ENCODE measurements around the gene RRP8.

Gene RRP8

DNA sequence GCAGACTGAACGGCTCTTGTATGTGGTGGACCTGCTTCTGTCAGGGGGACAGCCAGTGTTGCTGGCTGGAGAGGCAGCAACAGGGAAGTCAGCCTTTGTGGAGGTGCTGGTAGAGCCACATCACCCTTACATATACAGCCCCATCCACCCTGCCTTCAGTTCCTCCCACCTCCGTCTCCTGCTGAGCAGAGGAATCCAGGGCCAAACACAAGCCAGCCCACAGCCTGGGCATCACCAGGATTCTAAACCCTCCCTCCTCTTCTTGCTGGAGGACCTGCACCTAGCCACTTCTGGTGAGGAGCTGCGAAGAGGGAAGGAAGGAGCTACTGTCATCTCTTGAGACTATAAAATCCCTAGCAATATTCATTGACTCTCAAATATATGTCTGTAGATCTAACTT, 54.8 kb downstream of the RRP8 start:
- in situ Hi-C loops (cut with MboI; ENCODE audit: low sequenced_read_pairs): no loop called here

DNA sequence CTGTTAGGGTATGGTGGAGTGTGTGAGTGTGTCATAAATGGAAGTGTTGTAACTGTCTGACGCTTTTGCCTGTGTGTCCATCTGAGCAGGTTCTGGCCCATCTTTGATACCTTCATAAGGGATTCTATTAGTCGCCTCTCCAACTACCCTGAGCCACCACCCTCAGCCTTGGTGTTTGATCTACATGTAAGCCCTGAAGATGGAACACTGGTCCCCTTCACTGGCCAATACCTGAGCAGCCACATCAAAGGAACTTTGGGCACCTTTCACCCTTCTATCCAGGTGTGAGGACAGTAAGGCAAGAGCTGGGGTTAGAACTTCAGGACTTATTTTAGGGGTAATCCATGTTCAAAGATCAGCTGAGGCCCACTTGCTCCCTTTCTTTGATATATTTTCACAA, 55.3 kb downstream of the RRP8 start:
- in situ Hi-C loops (cut with MboI; ENCODE audit: low sequenced_read_pairs): no loop called here

DNA sequence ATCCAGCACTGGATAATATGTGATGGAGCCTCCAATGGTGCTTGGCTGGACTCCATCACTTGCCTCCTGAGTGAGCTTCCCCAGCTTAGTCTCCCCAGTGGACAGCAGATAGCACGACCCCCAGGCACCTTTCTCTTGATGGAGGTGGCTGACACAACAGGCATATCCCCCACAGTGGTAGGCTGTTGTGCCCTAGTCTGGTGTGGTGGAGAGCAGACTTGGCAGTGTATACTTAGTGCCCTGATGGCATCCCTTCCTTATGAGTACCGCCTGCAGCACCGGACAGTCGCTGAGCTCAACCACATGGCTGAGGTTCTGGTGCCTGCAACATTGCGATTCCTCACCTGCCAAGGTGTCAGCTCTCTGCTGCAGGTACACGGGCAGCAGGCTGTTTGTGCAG, 56.2 kb downstream of the RRP8 start:
- in situ Hi-C loops (cut with MboI; ENCODE audit: low sequenced_read_pairs): no loop called here

GRCh38 chr11:6546735-6547134, 56.7 kb downstream of the RRP8 start:
- in situ Hi-C loops (cut with MboI; ENCODE audit: low sequenced_read_pairs): no loop called here

DNA sequence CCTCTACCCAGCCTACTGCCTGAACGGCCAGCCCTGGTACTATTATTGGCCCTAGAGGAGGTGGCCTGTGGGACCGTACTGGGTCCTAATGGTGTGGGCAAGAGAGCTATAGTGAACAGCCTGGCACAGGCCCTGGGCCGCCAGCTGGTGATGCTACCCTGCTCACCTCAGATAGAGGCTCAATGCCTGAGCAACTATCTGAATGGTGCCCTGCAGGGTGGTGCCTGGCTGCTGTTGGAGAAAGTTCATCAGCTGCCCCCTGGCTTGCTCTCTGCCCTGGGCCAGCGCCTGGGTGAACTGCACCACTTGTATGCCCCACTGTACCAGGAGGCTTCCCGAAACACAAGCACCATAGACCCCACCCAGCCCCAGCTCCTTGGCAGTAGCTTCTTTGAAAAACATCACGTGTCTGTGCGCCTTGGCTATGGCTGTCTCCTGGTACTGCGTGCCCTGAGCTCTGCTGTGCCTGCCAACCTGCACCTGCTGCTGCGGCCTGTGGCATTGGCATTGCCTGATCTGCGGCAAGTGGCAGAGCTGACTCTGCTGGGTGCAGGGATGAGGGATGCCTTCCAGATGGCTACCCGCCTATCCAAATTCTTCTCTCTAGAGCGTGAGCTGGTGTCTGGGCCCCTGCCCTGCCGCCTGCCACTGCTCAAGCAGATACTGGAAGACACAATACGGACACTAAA, 57.4 kb downstream of the RRP8 start:
- in situ Hi-C loops (cut with MboI; ENCODE audit: low sequenced_read_pairs): no loop called here

All from HL-60/S4 treated with phorbol 12-myristate 13-acetate at 8.2 ng/mL for 4 days and 3 days (cell line).